Measurements from ENCODE around the gene PDE6B.

PDE6B gene

DNA sequence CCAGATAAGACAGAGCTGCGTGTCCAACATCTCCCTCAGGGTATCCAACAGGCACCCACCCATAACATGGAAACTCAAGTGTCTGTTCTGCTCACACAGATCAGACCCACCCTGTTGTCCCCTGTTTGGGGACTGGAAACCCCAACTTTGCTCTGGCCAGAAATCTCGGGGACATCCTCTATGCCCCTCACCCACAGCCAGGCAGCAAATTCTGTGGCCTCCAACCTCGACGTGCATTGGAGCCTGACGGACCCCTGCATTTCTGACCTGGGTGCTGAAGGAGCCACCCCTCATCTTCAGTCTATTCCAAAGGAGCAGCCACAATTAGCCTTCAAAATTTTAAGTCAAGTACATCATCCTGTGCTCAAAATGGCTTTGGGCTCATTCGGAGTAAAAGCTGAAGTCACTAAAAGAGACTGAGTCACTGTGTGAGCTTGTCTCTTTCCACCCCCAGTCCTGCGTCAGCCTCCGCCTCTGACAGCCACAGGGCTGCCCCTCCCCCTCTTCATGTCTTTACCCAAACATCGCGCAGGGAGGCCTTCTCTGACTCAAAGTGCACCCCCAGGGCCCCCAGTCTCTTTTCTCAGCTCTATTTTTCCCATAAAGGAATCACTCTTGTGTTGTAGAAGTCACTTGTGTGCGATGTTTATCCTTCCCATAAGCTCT, 24.4 kb upstream of the PDE6B start:
- DNase-seq (ENCODE audit: low spot score), result no peak

DNA sequence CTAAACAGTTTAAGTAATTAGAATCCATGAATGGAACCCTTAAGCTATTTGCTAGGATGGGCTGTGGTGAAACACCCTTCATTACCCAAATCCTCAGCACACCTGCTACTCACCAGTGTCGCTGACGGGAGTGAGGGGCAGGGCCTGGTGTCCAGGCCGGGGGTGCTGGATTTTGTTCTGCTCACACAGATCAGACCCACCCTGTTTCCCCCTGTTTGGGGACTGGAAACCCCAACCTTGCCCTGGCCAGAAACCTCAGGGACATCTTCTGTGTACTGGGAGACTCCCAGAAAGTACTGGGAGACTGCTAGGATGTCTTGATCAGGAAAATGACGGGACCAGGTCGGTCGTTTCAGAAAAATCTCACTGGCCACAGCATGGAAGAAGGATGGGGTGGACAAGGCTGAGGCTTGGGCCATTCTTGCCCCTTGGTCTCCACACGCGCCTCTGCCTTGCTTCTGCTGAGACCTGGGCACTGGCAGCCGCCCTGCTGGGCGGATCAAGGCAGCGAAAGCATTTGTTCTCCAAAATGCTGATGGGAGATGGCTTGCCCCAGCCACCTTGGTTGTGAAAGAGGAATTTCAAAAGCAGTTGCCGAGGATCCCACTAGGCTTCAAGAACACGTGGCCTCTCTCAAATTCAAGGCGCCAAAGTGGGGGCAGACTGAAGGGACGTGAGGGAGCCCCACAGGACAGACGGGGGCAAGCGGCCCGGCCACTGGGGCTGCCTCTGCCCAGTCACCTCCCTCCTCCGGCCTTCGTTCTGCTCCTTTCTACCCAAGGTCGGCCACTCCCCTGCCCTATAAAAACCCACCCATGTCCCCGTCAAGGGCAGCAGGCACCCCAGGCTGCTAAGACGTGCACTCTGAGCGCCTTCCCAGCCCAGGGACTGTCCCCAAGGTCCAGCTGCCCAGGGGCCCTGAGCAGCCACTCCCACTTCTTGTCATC, 23.5 kb upstream of the PDE6B start:
- DNase-seq (ENCODE audit: low spot score), result no peak

DNA sequence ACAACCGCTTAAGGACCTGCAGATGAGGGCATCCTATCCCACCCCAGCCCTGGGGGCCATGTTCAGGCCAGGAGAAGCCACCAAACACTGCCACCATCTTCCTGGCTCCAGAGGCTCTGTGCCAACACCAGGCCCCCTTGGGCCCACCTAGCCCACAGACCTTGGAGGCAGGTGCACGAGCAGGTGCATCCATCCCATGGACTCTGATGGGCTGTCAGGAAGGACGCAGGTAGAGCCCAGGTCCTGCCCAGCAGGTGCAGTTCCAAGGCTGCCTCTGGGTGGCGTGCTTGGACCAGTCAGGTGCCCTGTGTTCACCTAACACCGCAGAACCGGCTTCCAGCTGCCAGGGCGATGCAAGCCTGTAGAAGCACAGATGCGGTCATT, 22.8 kb upstream of the PDE6B start:
- peak; percentile 89 for DNase-seq (ENCODE audit: low spot score)

DNA sequence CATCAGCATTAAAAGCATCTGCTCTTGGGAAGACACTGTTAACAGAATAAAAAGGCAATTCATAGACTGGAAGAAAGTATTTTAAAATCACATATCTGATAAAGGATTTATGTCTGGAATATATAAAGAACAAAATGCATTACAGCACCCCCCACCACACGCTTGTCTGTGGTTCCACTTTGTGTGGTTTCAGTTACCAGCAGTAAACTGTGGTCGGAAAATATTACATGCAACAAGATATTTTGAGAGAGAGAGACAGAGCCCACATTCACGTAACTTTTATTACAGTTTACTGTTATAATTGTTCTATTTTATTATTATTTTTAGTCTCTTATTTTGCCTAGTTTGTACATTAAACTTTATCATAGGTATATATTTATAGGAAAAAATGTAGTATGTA, 21.2 kb upstream of the PDE6B start:
- no peak for DNase-seq (ENCODE audit: low spot score)

DNA sequence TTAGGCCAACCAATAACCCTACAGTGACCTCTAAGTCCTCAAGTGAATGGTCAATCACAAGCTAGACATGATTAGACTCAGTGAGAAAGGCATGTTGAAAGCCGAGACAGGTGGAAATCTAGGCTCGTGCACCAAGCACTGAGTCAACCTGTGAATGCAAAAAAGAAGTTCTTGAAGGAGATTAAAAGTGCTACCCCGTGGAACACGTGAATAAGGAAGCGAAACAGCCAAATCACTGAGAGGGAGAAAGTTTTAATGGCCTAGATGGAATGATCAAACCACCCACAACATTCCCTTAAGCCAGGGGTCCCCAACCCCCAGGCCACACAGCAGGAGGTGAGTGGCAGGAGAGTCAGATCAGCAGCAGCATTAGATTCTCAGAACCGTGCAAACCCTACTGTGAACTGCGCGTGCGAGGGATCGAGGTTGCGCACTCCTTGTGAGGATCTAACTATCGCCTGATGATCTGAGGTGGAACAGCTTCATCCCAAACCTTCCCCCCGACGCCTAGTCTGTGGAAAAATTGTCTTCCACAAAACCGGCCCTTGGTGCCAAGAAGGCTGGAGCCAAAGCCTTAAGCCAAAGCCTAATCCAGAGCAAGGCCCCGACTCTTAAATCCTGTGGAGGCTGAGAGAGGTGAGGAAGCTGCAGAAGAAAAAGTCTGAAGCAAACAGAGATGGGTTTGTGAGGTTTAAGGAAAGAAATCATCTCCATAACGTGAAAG, 19.5 kb upstream of the PDE6B start:
- no peak for DNase-seq (ENCODE audit: low spot score)

DNA sequence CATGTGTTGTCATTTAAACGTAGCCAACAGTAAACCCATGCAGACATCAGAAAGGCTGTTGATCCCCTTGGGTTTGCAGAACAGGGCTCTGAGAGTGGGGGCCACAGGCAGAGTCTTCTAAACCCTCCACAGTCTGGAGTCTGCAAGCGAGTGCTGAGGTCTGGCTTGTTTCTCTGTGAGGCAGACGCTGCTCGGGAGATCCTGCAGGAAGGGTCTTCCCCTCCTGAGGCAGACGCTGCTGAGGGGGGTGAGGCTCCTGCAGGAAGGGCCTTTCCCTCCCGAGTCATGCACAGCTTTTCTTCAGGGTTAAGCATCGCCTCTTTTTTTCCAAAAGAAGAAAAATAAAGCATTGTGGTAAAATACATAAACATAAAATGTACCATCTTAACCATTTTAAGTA, 17.1 kb upstream of the PDE6B start:
- DNase-seq (ENCODE audit: low spot score), result no peak

DNA sequence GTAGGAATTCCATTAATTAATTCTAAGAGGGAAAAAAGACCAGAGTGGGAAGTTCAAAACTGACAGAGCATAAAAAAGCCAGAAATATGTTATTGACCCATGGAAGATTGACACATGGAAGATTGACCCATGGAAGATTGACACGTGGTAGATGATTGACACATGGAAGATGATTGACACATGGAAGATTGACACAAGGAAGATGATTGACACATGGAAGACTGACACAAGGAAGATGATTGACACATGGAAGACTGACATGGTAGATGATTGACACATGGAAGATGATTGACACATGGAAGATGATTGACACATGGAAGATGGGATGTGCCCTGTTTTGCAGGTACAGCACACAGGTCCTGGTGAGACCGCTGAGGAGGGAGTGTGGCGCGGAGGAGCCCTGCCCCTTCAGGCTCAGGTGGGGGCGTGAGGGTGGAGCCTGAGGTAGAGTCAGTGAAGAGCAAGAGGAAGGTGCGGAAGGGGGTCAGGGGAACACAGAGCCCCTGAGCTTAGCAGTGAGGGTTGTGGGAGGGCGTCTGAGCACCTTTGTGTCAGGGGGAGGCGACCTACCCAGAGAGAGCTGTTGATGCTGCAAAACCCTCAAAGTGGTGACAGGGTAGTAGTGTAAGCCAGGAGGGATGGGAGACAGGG, 15.8 kb upstream of the PDE6B start:
- DNase-seq (ENCODE audit: low spot score), result no peak

DNA sequence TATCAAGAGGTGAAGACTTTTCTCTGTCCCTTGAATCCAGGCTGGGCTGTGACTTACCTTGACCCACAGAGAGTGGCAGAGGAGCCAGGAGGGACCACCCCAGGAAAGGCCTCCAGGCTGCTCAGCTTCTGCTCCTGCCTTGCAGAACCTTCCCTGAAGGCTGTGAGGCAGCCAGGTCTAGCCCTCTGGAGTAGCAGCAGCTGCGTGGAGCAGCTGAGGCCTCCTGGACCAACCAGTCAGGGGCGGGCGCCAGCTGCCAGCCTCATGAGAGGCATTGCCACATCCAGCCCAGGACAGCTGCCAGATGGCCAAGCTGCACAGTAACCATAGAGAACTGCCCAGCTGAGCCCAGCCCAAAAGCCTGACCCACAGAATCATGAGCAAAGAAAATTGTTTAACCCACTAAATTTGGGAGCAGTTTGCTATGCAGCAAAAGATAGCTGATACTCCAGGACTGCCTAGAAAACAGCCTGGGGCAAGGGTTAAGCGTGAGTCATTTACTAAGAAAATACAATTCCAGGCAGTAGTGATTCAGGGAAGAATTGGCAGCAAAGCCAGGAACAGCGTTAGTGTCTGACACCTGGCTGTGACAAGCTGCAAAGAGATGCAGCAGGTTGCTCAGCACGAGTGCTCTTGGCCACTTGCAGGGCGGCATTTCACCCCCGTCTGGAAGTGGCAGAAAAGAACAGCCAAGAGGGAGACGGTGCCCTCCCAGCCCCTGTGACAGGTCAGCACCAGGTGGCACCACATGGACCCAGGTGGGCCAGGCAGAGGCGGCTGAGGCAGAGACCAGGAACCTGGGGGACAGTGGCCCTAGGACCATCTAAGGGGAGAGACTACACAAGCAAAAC, 14.7 kb upstream of the PDE6B start:
- DNase-seq (ENCODE audit: low spot score), result peak; percentile 40

DNA sequence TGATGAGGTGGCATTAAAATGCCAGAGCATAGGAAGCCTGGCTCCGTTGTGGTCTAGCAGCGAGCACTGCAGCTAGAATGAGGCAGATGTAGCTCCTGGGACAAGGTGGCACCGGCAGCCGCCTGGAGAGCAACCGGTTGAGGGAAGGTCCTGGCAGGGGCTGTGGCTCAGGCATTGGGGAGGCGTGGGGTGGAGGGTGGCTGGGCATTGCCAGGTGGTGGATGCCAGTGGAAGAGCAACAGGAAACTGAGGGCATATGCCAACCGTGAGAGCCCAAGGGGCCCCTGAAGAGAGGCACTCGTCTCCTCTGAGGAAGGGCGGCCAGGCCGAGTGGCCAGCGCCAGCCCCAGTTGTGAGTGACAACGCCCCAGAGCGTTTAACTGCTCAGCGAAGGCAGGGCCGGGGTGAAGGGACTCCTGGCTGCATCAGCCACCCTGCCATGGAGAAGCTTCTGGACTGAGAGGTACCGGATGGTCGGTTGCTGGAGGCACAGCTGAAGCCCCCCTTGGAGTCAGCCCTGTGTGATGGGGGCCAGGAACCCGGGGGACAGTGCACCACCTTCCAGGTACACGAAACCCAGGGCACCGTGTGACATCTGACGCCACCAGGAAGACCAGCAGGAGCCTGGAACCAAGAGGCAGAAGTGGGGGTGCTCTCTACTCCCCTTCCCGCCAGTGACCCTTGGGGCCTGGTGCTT, 13.2 kb upstream of the PDE6B start:
- DNase-seq (ENCODE audit: low spot score), result peak; percentile 32

DNA sequence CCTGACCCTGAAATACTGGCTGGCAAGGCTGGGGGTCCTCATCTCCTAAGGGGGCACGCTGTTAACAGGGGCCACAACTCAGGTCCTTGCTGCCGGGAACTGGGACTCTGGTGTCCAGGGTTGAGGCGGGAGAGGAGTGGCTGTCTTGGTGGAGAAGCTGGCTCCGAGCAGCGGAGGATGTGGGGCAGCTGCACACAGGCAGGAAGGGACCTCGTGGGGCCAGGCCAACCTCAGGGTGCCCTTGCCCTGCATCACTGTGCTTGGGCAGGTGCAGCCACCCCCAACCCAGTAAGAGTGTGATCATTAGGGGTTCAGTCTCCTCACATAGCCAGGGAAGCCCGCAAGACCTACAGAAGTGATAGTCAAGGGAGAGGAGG, 12.6 kb upstream of the PDE6B start:
- DNase-seq (ENCODE audit: low spot score), result peak; percentile 16

DNA sequence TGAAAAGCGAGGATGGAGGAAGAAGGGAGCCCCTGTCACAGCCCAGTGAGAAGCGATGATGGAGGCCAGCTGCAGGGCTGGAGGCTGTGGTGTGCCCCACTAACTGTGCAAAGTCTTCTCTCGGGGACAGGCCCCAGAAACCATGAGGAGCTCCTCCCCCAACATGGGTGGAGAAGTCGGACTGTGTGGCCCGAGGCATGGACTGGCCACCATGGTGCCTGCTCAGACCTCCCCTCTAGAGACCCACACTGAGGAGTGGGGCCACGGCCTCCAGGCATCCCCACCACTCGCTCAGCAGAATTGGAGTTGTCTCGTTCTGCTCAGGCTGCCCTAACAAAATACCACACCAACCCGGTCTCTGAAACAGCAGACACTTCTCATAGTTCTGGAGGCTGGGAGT, 12.2 kb upstream of the PDE6B start:
- peak; percentile 32 for DNase-seq (ENCODE audit: low spot score)

DNA sequence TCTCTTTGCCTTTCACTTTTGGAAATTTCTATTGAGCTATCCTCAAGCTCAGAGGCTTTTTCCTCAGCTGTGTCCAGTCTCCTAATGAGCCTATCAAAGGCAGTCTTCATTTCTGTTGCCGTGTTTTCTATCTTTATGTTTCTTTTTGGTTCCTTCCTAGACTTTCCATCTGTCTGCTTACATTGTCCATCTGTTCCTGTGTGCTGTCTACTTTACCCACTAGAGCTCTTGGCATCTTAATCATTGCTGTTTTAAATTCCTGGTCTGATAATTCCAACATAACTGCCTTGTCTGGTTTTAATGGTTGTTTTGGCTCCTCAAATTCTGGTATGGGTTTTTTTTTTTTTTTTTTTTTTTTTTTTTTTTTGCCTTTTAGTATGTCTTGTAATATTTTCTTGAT, 9.3 kb upstream of the PDE6B start:
- no peak for DNase-seq (ENCODE audit: low spot score)

DNA sequence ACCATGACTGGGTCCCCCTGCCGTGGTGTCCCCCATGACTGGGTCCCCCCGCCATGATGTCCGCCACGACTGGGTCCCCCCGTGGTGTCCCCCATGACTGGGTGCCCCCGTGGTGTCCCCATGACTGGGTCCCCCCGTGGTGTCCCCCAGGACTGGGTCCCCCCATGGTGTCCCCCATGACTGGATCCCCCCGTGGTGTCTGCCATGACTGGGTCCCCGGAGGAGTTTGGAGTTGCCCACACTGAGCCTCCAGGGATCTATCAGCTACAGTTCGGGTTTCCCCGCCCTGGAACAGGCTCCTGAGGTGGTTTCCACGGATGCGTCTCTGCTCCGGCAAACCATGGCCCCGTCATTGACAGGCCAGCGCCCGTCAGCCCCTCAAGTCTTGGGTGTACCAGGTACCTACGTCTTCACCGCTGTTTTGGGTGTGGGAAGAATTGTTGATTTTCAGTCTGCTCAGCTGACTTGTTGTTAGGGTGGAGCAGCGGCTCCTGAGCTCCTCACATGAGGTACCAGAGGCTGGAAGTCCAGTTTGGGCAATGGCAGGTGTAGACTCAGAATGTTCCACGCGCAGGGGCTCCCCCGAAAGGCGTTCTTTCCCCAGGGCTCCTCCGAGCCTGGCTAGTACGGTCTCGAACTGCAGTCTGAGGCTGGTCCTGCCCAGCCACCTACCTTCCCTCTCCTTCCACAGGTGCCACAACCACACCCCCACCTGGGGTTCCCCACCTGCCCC, 8.3 kb upstream of the PDE6B start:
- peak; percentile 34 for DNase-seq (ENCODE audit: low spot score)

DNA sequence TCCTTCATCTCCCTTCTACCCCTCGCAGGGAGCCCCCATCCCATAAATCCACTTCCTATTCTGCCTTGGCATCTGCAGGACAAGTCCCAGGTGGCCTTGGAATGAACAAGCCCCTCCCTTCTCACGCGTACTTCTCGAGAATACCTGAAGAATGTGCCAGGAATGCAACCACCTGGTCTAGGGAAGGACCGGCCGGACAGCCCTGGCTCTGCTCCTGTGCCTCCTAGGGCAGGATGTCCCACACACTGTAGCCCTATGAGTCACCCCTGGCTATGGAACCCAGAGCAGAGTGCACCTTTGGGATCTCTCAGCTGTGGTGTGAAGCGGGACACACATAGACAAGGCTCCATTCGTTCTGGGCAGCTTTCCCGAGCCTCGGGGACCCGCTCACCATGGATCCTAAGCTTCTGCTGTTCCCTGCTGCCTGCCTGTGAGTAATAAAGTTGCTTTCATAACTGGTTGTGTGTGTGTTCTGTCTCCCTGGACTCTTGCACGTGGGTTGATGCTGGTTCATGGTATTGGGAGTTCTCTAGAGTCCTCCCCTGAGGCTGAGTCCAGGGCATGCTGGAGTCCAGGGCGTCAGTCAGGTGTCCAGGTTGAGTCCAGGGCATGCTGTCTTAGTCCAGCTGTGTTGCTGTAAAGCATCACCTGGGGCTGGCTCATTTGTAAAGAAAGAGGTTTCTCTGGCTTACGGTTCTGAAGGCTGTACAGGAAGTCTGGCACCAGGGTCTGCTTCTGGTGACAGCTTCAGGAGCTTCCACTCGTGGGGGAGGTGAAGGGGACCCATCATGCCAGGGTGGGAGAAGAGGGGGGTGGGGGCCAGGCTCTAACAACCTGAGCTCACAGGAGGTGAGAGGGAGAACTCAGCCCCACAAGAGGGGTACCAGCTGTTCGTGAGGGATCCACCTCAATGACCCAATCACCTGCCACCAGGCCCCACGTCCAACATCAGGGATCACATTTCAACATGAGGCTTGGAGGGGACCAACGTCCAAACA, 7.4 kb upstream of the PDE6B start:
- DNase-seq (ENCODE audit: low spot score), result peak; percentile 38

DNA sequence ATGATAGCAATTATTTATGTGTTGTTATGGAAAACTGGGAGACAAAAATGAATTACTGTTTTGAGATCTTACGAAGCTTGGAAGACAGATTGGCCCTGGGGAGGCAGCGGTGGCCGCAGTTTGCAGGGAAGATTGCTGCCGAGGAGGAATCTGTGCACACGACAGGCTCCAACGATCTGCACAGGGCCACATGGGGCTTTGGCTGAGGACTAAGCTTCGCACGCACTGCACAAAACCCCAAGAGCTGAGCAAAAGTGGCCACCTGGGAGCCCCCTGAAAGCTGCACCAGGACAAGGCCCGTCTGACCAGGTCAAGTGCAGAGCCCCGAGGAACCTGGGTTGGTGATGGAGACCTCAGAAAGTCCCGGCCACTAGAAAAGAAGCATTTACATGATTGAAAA, 5.2 kb upstream of the PDE6B start:
- DNase-seq (ENCODE audit: low spot score), result peak; percentile 27

DNA sequence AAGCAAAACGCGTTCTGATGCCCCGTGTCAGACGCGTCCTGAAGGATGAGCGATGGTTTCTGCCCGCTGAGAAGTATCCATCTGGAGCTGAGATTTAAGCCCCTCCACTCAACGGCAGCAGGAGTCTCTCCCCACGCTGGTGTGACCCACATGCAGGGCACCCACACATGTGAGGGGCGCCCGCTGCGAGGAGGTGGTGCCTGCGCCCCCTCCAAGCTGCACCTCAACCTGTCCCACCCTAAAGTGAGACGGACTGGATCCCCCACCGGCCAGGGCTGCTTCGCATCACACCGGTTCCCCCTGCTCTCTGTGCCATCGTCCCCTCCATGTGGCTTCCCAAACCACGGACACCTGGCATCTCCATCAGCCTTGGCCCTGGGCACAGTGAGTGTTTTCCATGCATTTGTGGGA, 4.5 kb upstream of the PDE6B start:
- peak; percentile 39 for DNase-seq (ENCODE audit: low spot score)

DNA sequence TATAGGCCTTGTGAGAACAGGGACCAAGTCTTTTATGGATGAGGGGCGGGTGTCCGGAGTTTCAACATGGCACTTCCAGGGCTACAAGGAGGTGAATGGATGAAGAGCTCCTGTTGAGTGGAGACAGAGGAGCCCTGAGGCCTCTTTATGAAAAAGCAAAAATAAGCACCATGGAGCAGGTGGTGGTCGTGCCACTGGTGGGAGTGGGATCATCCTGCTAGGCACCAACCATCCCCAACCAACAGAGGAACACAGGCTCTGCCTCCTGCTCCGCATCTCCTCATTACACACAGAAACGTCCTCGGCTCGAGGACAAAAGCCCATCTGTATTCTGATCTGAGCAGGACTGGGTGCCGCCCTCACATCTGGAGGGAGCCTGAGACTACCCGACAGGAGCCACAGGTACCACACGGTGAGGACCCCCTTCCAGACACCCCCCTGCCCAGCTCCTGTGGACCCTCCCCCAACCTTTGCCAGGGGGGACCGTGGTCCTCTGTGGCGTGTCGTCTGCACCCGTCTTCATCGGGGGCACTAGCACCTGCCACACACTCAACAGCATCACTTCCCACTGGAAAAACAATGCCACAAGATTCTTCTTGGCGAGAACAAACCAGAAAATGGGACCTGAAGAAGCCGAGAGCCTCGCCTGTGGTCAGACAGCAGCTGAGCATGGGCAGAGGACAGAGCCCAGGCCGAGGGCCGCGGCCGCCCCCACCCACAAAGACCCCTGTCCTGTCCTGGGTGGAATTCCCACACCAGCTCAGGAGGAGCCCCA, 3.9 kb upstream of the PDE6B start:
- DNase-seq (ENCODE audit: low spot score), result peak; percentile 40
